Activated CD4-positive, alpha-beta T cell treated with anti-CD3 and anti-CD28 coated beads, Interleukin-2, Interleukin-6, amounts not matched to agents 100 ng/mL and 50 ng/mL, durations not matched to agents 16 hours and 8 hours (primary cell): ENCODE measurements around the gene TLR3.
A peak's percentile ranks its signal among the peaks of the same experiment; 100 is the strongest.
"Not testable (repeated sequence)": the region's sequence is repeated elsewhere in the genome, so short reads cannot be mapped to it uniquely, and the experiment has no call there.

ENCODE experiments used
- DNase-seq: peaks from one replicate; pipeline ENCODE4 v3.0.0-alpha.2; 2020

TLR3 gene

GRCh38 chr4:186068581-186069348 is at the start of gene TLR3:
TLR3 (plus strand) TSS chr4:186069156; CDS start chr4:186076620, 7,464 bp downstream.
- peak; percentile 12 for DNase-seq

GRCh38 chr4:186019269-186019668 is 49.7 kb upstream of the TLR3 start:
- no peak for DNase-seq

GRCh38 chr4:186020106-186020792 is 48.7 kb upstream of the TLR3 start:
- DNase-seq: no peak

- DNase-seq: no peak
Measured at GRCh38 chr4:186020793-186021407, 48.1 kb upstream of the TLR3 start.

- peak; percentile 5 for DNase-seq
Measured at GRCh38 chr4:186021461-186022167, 47.3 kb upstream of the TLR3 start.

- no peak for DNase-seq
Measured at GRCh38 chr4:186023975-186024374, 45.0 kb upstream of the TLR3 start.

GRCh38 chr4:186024637-186025407 is 44.1 kb upstream of the TLR3 start:
- no peak for DNase-seq

- DNase-seq: no peak
Measured at GRCh38 chr4:186025408-186025690, 43.6 kb upstream of the TLR3 start.

GRCh38 chr4:186027405-186027804 is 41.6 kb upstream of the TLR3 start:
- no peak for DNase-seq

- DNase-seq: no peak
Measured at GRCh38 chr4:186029571-186030398, 39.2 kb upstream of the TLR3 start.

GRCh38 chr4:186030399-186030775 is 38.6 kb upstream of the TLR3 start:
- DNase-seq: no peak

- DNase-seq: no peak
Measured at GRCh38 chr4:186030795-186031194, 38.2 kb upstream of the TLR3 start.

GRCh38 chr4:186032259-186032658 is 36.7 kb upstream of the TLR3 start:
- no peak for DNase-seq

GRCh38 chr4:186033027-186033426 is 35.9 kb upstream of the TLR3 start:
- DNase-seq: no peak

GRCh38 chr4:186034613-186035012 is 34.3 kb upstream of the TLR3 start:
- DNase-seq: not testable (repeated sequence)

- no peak for DNase-seq
Measured at GRCh38 chr4:186036976-186037581, 31.9 kb upstream of the TLR3 start.

GRCh38 chr4:186037692-186038658 is 31.0 kb upstream of the TLR3 start:
- peak; percentile 59 for DNase-seq

- DNase-seq: no peak
Measured at GRCh38 chr4:186039697-186040096, 29.3 kb upstream of the TLR3 start.

- no peak for DNase-seq
Measured at GRCh38 chr4:186040316-186040715, 28.6 kb upstream of the TLR3 start.

- not testable (repeated sequence) for DNase-seq
Measured at GRCh38 chr4:186047501-186047900, 21.5 kb upstream of the TLR3 start.
